CD14-positive monocyte (primary cell): ENCODE results near the gene ZNHIT2. TPM values are rescaled to one million over a fixed set of nuclear protein-coding genes. Genes with fewer than 3 reads are reported as not detected.

Source experiments
- DNase-seq, 3 donors: peaks; one replicate each; pipeline ENCODE4 v3.0.0-alpha.2; 2011 to 2022
- H2AFZ ChIP-seq: 2 replicates; pipeline ENCODE4 v1.6.0; 2012; ENCODE audit warnings: mild to moderate bottlenecking, low read depth, low read length, inconsistent platforms; ENCODE audit not compliant: insufficient read depth, poor library complexity, severe bottlenecking
- H3K27ac ChIP-seq, 2 donors: 1 replicate in 1 of 2; 2 replicates in 1 of 2; pipeline ENCODE4 v1.5.1; 2012 to 2013; ENCODE audit warnings: low read length in 2 of 2, control low read depth in 1 of 2, inconsistent platforms in 1 of 2, low read depth in 1 of 2, mild to moderate bottlenecking in 1 of 2
- H3K27me3 ChIP-seq, 2 donors: one replicate each; pipeline versions ENCODE4 v1.6.0 to v1.6.1; 2011 to 2013; ENCODE audit warnings: low read length in 2 of 2; ENCODE audit not compliant: control insufficient read depth in 2 of 2, insufficient read depth in 2 of 2
- H3K36me3 ChIP-seq, 2 donors: replicated peaks in 1 of 2; 1 replicate in 1 of 2; 2 replicates in 1 of 2; pipeline versions ENCODE4 v1.5.1 to v1.6.1; 2012 to 2013; ENCODE audit warnings: low read length in 2 of 2, control low read depth in 1 of 2, inconsistent platforms in 1 of 2, mild to moderate bottlenecking in 1 of 2; ENCODE audit not compliant: insufficient read depth in 2 of 2, control insufficient read depth in 1 of 2
- H3K4me1 ChIP-seq, 2 donors: 1 replicate in 1 of 2; 2 replicates in 1 of 2; pipeline versions ENCODE4 v1.5.1 to v1.6.1; 2012 to 2013; ENCODE audit warnings: low read length in 2 of 2, control low read depth in 1 of 2, inconsistent platforms in 1 of 2, mild to moderate bottlenecking in 1 of 2, moderate library complexity in 1 of 2; ENCODE audit not compliant: insufficient read depth in 2 of 2, control insufficient read depth in 1 of 2
- H3K4me2 ChIP-seq: replicated peaks from 2 replicates; pipeline ENCODE3; 2012; ENCODE audit warnings: low read length, moderate library complexity, mild to moderate bottlenecking; ENCODE audit not compliant: poor library complexity, severe bottlenecking; ENCODE audit errors: extremely low read depth
- H3K4me3 ChIP-seq, 3 experiments: fragments of 200-600 bp in 1 of 3; sonication (generic) in 1 of 3; replicated peaks in 1 of 3; 1 replicate in 2 of 3; 2 replicates in 1 of 3; pipeline ENCODE4 v1.5.1; 2011 to 2013; ENCODE audit warnings: low read length in 3 of 3, mild to moderate bottlenecking in 3 of 3, control low read depth in 2 of 3, low read depth in 2 of 3, inconsistent platforms in 1 of 3, moderate library complexity in 1 of 3
- H3K79me2 ChIP-seq: 2 replicates; pipeline ENCODE4 v1.6.0; 2012; ENCODE audit warnings: mild to moderate bottlenecking, control low read depth, inconsistent platforms, low read length, moderate library complexity; ENCODE audit not compliant: insufficient read depth
- H3K9ac ChIP-seq: 2 replicates; pipeline ENCODE4 v1.6.0; 2017; ENCODE audit warnings: low read length, mild to moderate bottlenecking; ENCODE audit not compliant: insufficient read depth, poor library complexity, severe bottlenecking
- H3K9me3 ChIP-seq, 2 donors: replicated peaks in 1 of 2; 1 replicate in 1 of 2; 2 replicates in 1 of 2; pipeline versions ENCODE4 v1.5.1 to v1.6.1; 2012 to 2013; ENCODE audit warnings: low read length in 2 of 2, control low read depth in 1 of 2; ENCODE audit not compliant: control insufficient read depth in 1 of 2, insufficient read depth in 1 of 2
- H4K20me1 ChIP-seq: 2 replicates; pipeline ENCODE4 v1.6.0; 2012; ENCODE audit warnings: mild to moderate bottlenecking, low read length, control low read depth, moderate library complexity; ENCODE audit not compliant: insufficient read depth
- H3K27ac Mint-ChIP-seq, 7 donors: one replicate each; pipeline ENCODE4 v1.8.0; 2020; ENCODE audit warnings: mild to moderate bottlenecking in 7 of 7, mixed read lengths in 7 of 7, moderate library complexity in 6 of 7, inconsistent platforms in 2 of 7
- H3K27me3 Mint-ChIP-seq, 3 donors: one replicate each; pipeline ENCODE4 v1.8.0; 2021 to 2022; ENCODE audit warnings: low read depth in 3 of 3, mild to moderate bottlenecking in 3 of 3, mixed read lengths in 3 of 3, moderate library complexity in 3 of 3, inconsistent platforms in 1 of 3
- H3K36me3 Mint-ChIP-seq, 2 donors: one replicate each; pipeline ENCODE4 v1.8.0; 2020; ENCODE audit warnings: mixed read lengths in 2 of 2, inconsistent platforms in 1 of 2, mild to moderate bottlenecking in 1 of 2
- H3K4me1 Mint-ChIP-seq: one replicate; pipeline ENCODE4 v1.8.0; 2020; ENCODE audit warnings: mild to moderate bottlenecking, mixed read lengths
- H3K4me3 Mint-ChIP-seq, 2 donors: one replicate each; pipeline ENCODE4 v1.8.0; 2020; ENCODE audit warnings: mild to moderate bottlenecking in 2 of 2, mixed read lengths in 2 of 2, moderate library complexity in 1 of 2
- H3K9me3 Mint-ChIP-seq, 7 donors: one replicate each; pipeline ENCODE4 v1.8.0; 2020 to 2022; ENCODE audit warnings: mixed read lengths in 7 of 7, mild to moderate bottlenecking in 6 of 7, moderate library complexity in 6 of 7, inconsistent platforms in 2 of 7
- CTCF ChIP-seq: fragments of 200-600 bp; IDR thresholded peaks from one replicate; pipeline ENCODE4 v1.8.0; 2022; ENCODE audit warnings: antibody characterized with exemption, mild to moderate bottlenecking
- WGBS: methylation state at CpG from one replicate; pipeline ENCODE4 v1.1.5; 2013; ENCODE audit warnings: missing lambda C conversion rate; ENCODE audit not compliant: insufficient coverage; 5-methylcytosine and 5-hydroxymethylcytosine counted together
- intact Hi-C, 2 donors: fragments of 100-400 bp; cut with micrococcal nuclease; formaldehyde crosslinking; loops; one replicate each; pipeline versions ENCODE4 v1.15.0 to v1.15.1; 2023
- polyA plus RNA-seq, 3 donors: library from polyadenylated mRNA; depleted of rRNA in 1 of 3; unstranded in 2 of 3; stranded (reverse) in 1 of 3; fragments of 300-500 nt in 2 of 3; fragments of >200 nt in 1 of 3; fragmentation: Illumina TruSeq in 2 of 3; gene quantifications; 1 replicate in 2 of 3; 2 replicates in 1 of 3; pipeline ENCODE4 v1.2.3, GENCODE V29; 2012 to 2021

The ZNHIT2 gene
- polyA plus RNA-seq, 3 donors = 2.1 to 9.4 (median 5.8) TPM

GRCh38 chr11:65069217-65069616, 48.3 kb downstream of the ZNHIT2 start:
- Histone ChIP-seq H3K4me3 (no peak overlapping the region), H3K36me3 (no peaks in the 10 kb centered on the region), H3K79me2 (no peaks in the 10 kb centered on the region), H3K27me3 (no peaks in the 10 kb centered on the region), H2AFZ (no peak overlapping the region), H3K4me1 (no peaks in the 10 kb centered on the region), H3K9me3 (no peaks in the 10 kb centered on the region), H3K27ac (no peak overlapping the region), H3K4me2 (peak overlapping the region; percentile 21), H3K9ac (no peak overlapping the region), H4K20me1 (no peaks in the 10 kb centered on the region)
- H3K4me1 Mint-ChIP-seq = peaks cover 3% of the 10 kb centered on the region
- H3K36me3 Mint-ChIP-seq = no peaks in the 10 kb centered on the region
- peaks cover 0 to 4% (median 2%) of the 10 kb centered on the region in 3 donors for H3K27me3 Mint-ChIP-seq
- DNase-seq = peak in 2 of 3 donors; percentile 32 to 65
- WGBS = 18% methylated on average over 4 of the region's 9 CpGs
- no peak overlapping the region for H3K4me3 Mint-ChIP-seq
- no peaks in the 10 kb centered on the region for H3K9me3 Mint-ChIP-seq
- intact Hi-C loops = no loop called here
- H3K27ac Mint-ChIP-seq = peak overlapping the region in 1 of 7 donors; percentile 25
- TF ChIP-seq CTCF = no peak

GRCh38 chr11:65067446-65067845, 50.1 kb downstream of the ZNHIT2 start:
- H4K20me1 ChIP-seq = no peaks in the 10 kb centered on the region
- WGBS = 97% methylated on average over 10 of the region's 10 CpGs
- Mint-ChIP-seq H3K27ac (no peak overlapping the region), H3K9me3 (no peaks in the 10 kb centered on the region), H3K4me1 (peaks cover 8% of the 10 kb centered on the region), H3K4me3 (no peak overlapping the region), H3K27me3 (peaks cover 0 to 6% (median 2%) of the 10 kb centered on the region in 3 donors), H3K36me3 (no peaks in the 10 kb centered on the region)
- TF ChIP-seq CTCF = no peak
- H3K79me2 ChIP-seq = no peaks in the 10 kb centered on the region
- no peaks in the 10 kb centered on the region for H3K36me3 ChIP-seq
- no peak for DNase-seq
- no peak overlapping the region for H3K27ac ChIP-seq
- no peaks in the 10 kb centered on the region for H3K9me3 ChIP-seq
- no peaks in the 10 kb centered on the region for H3K27me3 ChIP-seq
- H2AFZ ChIP-seq = no peak overlapping the region
- no peaks in the 10 kb centered on the region for H3K4me1 ChIP-seq
- no peak overlapping the region for H3K4me3 ChIP-seq
- intact Hi-C loops = no loop called here
- H3K9ac ChIP-seq = no peak overlapping the region
- no peak overlapping the region for H3K4me2 ChIP-seq
